Measurements from ENCODE around the gene AMDHD2. TPM values are rescaled to one million over a fixed set of nuclear protein-coding genes. Genes with fewer than 3 reads are reported as not detected.

Gene AMDHD2
- total RNA-seq, 5 donors from 2014 or later (not counting 1 experiment from before 2014, with no cell fraction given): 104 to 215 (median 122) TPM

DNA sequence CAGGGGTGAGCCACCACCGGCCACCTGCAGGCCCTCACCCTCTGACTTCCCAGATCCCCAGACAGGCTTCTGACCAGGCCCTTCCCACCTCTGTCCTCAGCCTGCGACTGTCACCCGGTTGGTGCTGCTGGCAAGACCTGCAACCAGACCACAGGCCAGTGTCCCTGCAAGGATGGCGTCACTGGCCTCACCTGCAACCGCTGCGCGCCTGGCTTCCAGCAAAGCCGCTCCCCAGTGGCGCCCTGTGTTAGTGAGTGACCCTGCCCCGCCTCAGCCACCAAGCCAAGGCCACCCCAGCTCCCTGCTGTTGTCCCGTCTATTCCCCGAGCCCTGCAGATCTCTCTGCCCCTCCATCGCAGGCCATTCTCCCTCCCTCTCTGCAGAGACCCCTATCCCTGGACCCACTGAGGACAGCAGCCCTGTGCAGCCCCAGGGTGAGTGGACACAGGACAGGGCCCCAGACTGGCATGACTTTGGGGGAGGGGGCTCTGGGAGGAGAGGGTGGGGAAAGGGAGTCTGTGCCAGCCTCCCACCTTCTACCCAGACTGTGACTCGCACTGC lies 47.2 kb upstream of the AMDHD2 start:
- Mint-ChIP-seq H3K36me3 (no peaks in the 10 kb centered on the region), H3K4me3 (peak overlapping the region; percentile 58 to 68 (median 65)), H3K27me3 (peaks cover 14 to 32% of the 10 kb centered on the region in 2 donors), H3K4me1 (peaks cover 23 to 32% (median 24%) of the 10 kb centered on the region in 3 donors), H3K27ac (peak overlapping the region in 1 of 2 donors; percentile 23), H3K9me3 (no peaks in the 10 kb centered on the region)
- POLR2A ChIA-PET: no interaction called here
- WGBS (ENCODE audit: insufficient coverage): 96% methylated on average over 11 of the region's 14 CpGs
- H3K4me1 ChIP-seq (ENCODE audit: control insufficient read depth in 1 of 2, extremely low read depth in 1 of 2, insufficient read depth in 2 of 2, low read length in 2 of 2): peaks cover 2 to 55% of the 10 kb centered on the region in 2 experiments
- H3K4me3 ChIP-seq (ENCODE audit: control insufficient read depth in 1 of 2, extremely low read depth in 1 of 2, low read length in 1 of 2): no peak overlapping the region
- CTCF ChIA-PET: no interaction called here
- no peaks in the 10 kb centered on the region for H3K9me3 ChIP-seq
- H3K36me3 ChIP-seq (ENCODE audit: control insufficient read depth in 2 of 2, extremely low read depth in 1 of 2, insufficient read depth in 1 of 2, low read length in 1 of 2): no peaks in the 10 kb centered on the region
- H3K27ac ChIP-seq (ENCODE audit: low read length): no peak overlapping the region
- no peak for ATAC-seq (replicated peaks in 1 of 4)
- no peak for DNase-seq
- peaks cover 3 to 51% of the 10 kb centered on the region in 2 experiments for H3K27me3 ChIP-seq (replicated peaks in 1 of 2; ENCODE audit: control insufficient read depth in 2 of 2, extremely low read depth in 1 of 2, insufficient read depth in 2 of 2, low read length in 1 of 2)

DNA sequence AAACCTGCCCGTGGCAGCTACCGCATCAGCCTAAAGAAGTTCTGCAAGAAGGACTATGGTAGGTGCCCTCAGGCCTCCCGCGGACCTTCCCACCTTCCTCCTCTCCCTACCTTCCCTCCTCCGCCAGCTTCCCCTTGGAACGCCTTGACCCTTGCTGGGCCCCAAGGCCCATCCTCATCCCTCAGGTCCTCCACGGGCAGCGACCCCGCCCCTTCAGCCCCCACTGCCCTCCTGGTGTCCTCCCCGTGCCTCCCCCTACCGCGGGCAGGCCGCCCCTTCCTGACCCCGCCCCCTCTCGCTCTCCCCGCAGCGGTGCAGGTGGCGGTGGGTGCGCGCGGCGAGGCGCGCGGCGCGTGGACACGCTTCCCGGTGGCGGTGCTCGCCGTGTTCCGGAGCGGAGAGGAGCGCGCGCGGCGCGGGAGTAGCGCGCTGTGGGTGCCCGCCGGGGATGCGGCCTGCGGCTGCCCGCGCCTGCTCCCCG lies 46.7 kb upstream of the AMDHD2 start:
- ChIA-PET POLR2A (no interaction called here), CTCF (no interaction called here)
- Mint-ChIP-seq H3K27ac (no peak overlapping the region), H3K4me3 (peak overlapping the region; percentile 58 to 68 (median 65)), H3K4me1 (peaks cover 21 to 28% (median 24%) of the 10 kb centered on the region in 3 donors), H3K9me3 (no peaks in the 10 kb centered on the region), H3K27me3 (peaks cover 12 to 29% of the 10 kb centered on the region in 2 donors), H3K36me3 (no peaks in the 10 kb centered on the region)
- ATAC-seq (replicated peaks in 1 of 4): peak; percentile 10 to 23 (median 16)
- Histone ChIP-seq H3K27me3 (replicated peaks in 1 of 2; ENCODE audit: control insufficient read depth in 2 of 2, extremely low read depth in 1 of 2, insufficient read depth in 2 of 2, low read length in 1 of 2) (peaks cover 3 to 46% of the 10 kb centered on the region in 2 experiments), H3K4me3 (ENCODE audit: control insufficient read depth in 1 of 2, extremely low read depth in 1 of 2, low read length in 1 of 2) (no peak overlapping the region), H3K27ac (ENCODE audit: low read length) (no peak overlapping the region), H3K36me3 (ENCODE audit: control insufficient read depth in 2 of 2, extremely low read depth in 1 of 2, insufficient read depth in 1 of 2, low read length in 1 of 2) (no peaks in the 10 kb centered on the region), H3K9me3 (no peaks in the 10 kb centered on the region), H3K4me1 (ENCODE audit: control insufficient read depth in 1 of 2, extremely low read depth in 1 of 2, insufficient read depth in 2 of 2, low read length in 2 of 2) (peaks cover 2 to 50% of the 10 kb centered on the region in 2 experiments)
- peak in 6 of 35 experiments; percentile 16 to 45 (median 25) for DNase-seq
- WGBS (ENCODE audit: insufficient coverage): 3% methylated on average over 41 of the region's 49 CpGs

DNA sequence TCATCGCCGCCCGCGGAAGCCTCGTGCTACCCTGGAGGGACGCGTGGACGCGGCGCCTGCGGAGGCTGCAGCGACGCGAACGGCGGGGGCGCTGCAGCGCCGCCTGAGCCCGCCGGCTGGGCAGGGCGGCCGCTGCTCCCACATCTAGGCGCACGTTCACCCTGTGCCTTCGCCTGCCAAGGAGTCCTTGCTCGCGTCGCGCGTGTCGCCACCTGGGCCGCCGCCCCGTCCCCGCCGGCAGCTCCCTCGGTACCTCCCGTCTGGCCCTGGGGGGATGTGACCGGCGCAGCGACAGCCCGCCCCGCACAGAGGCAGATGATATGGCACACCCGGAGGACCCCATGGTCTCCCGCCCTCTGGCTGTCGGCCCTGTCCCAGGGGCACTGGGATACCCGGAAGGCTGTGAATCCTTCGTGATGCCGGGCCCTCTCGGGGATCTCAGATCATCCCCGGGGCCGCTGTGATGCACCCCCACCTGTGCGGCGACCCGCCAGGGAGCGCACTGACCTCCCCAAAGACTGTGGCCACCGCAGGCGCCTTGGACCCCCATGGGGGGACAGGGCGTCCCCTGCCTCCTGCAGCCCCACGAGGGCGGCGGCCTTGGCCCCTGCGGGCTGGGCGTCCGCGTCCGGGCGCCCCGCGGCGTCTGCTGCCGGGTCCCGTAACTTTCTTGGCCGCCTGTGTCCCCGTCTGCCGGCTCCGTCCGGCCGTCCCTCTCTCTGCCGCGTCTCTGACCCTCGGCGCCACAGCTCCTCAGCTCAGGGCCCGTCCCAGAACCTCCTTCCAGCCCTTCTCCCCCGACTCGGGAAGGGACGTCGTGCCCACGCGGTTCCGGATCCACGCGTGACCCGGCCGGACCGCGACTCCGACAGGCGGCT lies 45.9 kb upstream of the AMDHD2 start:
- Mint-ChIP-seq H3K27ac (no peak overlapping the region), H3K4me1 (peaks cover 21 to 27% (median 24%) of the 10 kb centered on the region in 3 donors), H3K36me3 (no peaks in the 10 kb centered on the region), H3K27me3 (peaks cover 10 to 28% of the 10 kb centered on the region in 2 donors), H3K9me3 (no peaks in the 10 kb centered on the region), H3K4me3 (peak overlapping the region; percentile 64 to 76 (median 72))
- peak; percentile 74 to 81 (median 78) for ATAC-seq (replicated peaks in 1 of 4)
- H3K4me1 ChIP-seq (ENCODE audit: control insufficient read depth in 1 of 2, extremely low read depth in 1 of 2, insufficient read depth in 2 of 2, low read length in 2 of 2): peaks cover 0 to 43% of the 10 kb centered on the region in 2 experiments
- ChIA-PET CTCF (no interaction called here), POLR2A (no interaction called here)
- H3K9me3 ChIP-seq: no peaks in the 10 kb centered on the region
- DNase-seq: peak; percentile 17 to 82 (median 54)
- H3K4me3 ChIP-seq (ENCODE audit: control insufficient read depth in 1 of 2, extremely low read depth in 1 of 2, low read length in 1 of 2): peak overlapping the region; percentile 55 to 71
- no peak overlapping the region for H3K27ac ChIP-seq (ENCODE audit: low read length)
- under 1% methylated on average over 100 of the region's 100 CpGs for WGBS (ENCODE audit: insufficient coverage)
- no peaks in the 10 kb centered on the region for H3K36me3 ChIP-seq (ENCODE audit: control insufficient read depth in 2 of 2, extremely low read depth in 1 of 2, insufficient read depth in 1 of 2, low read length in 1 of 2)
- H3K27me3 ChIP-seq (replicated peaks in 1 of 2; ENCODE audit: control insufficient read depth in 2 of 2, extremely low read depth in 1 of 2, insufficient read depth in 2 of 2, low read length in 1 of 2): peaks cover 3 to 39% of the 10 kb centered on the region in 2 experiments

DNA sequence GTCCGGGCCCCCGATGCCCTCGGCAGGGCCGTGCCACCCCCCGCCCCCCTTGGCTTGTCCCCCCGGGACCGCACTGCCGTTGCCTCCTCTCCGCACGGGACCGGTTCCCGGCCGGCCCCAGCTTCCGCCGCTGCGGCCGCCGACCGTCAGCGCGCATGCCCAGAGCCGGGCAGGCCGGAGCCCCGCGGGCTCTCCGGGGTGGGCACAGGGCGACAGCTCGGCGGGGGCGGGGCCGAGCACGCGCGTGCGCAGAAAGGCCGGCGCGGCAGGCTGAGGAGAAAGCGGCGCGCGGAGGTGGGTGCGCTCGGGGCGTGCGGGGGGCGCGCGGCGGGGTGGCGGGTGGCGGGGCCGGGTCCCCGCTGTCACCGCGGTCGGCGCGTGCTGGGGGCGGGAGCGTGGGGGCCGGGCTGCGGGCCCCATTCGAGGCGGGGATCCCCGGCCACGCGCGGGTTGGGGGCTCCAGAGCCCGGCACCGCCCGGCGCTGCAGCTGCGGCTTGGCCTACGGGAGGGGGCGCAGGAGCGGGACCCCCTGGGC lies 45.2 kb upstream of the AMDHD2 start, which contains the start of gene TBC1D24:
Gene TBC1D24 (plus strand): TSS at position 251 of the 536 bp plus-strand sequence. CDS start 21,022 bp downstream, outside the sequence.
- DNase-seq (peak; percentile 15 to 87 (median 59)), ATAC-seq (replicated peaks in 1 of 4) (peak; percentile 68 to 73 (median 71))
- peaks cover 6 to 21% of the 10 kb centered on the region in 2 donors for H3K27me3 Mint-ChIP-seq
- H3K36me3 Mint-ChIP-seq: no peaks in the 10 kb centered on the region
- H3K27ac Mint-ChIP-seq: no peak within 1 kb of the TSS
- H3K9me3 Mint-ChIP-seq: no peaks in the 10 kb centered on the region
- Histone ChIP-seq H3K4me1 (ENCODE audit: control insufficient read depth in 1 of 2, extremely low read depth in 1 of 2, insufficient read depth in 2 of 2, low read length in 2 of 2) (peaks cover 0 to 40% of the 10 kb centered on the region in 2 experiments), H3K27me3 (replicated peaks in 1 of 2; ENCODE audit: control insufficient read depth in 2 of 2, extremely low read depth in 1 of 2, insufficient read depth in 2 of 2, low read length in 1 of 2) (peaks cover 3 to 32% of the 10 kb centered on the region in 2 experiments), H3K4me3 (ENCODE audit: control insufficient read depth in 1 of 2, extremely low read depth in 1 of 2, low read length in 1 of 2) (peak within 1 kb of the TSS; percentile 55 to 71), H3K27ac (ENCODE audit: low read length) (no peak within 1 kb of the TSS), H3K9me3 (no peaks in the 10 kb centered on the region), H3K36me3 (ENCODE audit: control insufficient read depth in 2 of 2, extremely low read depth in 1 of 2, insufficient read depth in 1 of 2, low read length in 1 of 2) (no peaks in the 10 kb centered on the region)
- H3K4me1 Mint-ChIP-seq: peaks cover 20 to 22% (median 21%) of the 10 kb centered on the region in 3 donors
- peak within 1 kb of the TSS; percentile 64 to 76 (median 72) for H3K4me3 Mint-ChIP-seq
- POLR2A ChIA-PET: no interaction called here
- WGBS (ENCODE audit: insufficient coverage): under 1% methylated on average over 74 of the region's 77 CpGs
- CTCF ChIA-PET: no interaction called here

DNA sequence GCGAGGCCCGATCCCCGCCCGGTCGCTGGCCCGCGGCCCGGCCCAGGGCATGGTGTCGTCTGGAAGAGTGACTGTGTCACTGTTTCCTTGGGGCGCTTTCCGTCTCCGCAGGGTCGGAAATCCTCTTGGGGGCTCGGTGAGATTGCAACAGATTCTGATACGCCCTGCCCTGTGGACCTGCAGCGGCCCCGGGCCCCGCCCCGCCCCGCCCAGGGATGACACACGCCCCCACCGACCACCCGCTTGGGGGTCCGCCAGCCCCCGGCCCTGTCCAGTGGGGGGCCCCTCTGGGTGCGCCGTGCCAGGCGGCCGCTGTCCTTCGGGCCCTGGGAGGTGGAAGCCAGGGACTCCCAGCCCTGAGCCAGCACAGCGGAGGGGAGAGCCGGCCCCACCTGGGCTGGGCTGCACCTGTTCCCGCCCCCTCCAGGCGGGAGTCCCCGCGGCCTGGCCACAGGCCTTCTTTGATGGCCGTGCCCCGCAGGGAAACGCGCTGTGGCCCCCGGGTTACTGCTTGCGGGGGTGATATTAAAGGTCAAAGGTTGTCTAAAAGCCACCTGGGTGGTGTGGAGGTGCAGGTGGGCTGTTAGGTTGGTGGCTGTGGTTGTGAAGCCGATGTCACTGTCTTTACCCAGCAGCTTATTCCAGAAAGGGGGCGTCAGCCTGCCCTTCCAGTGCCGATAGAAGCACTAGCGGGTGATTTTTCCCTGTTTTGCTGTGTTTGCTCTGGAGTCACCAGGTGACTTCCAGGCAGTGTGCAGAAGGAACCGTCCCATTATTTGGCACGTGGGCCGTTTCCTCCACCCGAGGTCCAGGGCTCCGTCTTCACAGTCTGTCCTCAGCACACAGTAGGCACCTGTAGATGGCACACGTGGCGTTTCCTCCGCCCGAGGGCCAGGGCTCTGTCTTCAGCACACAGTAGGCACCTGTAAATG lies 44.5 kb upstream of the AMDHD2 start:
- peak overlapping the region; percentile 37 to 44 for H3K4me3 ChIP-seq (ENCODE audit: control insufficient read depth in 1 of 2, extremely low read depth in 1 of 2, low read length in 1 of 2)
- ATAC-seq (replicated peaks in 1 of 4) (peak; percentile 28 to 50 (median 35)), DNase-seq (peak in 8 of 35 experiments; percentile 13 to 46 (median 28))
- H3K4me1 Mint-ChIP-seq: peaks cover 18 to 21% (median 18%) of the 10 kb centered on the region in 3 donors
- no peaks in the 10 kb centered on the region for H3K36me3 Mint-ChIP-seq
- peaks cover 0 to 13% of the 10 kb centered on the region in 2 donors for H3K27me3 Mint-ChIP-seq
- no peaks in the 10 kb centered on the region for H3K9me3 ChIP-seq
- H3K27ac Mint-ChIP-seq: no peak overlapping the region
- no peaks in the 10 kb centered on the region for H3K9me3 Mint-ChIP-seq
- 21% methylated on average over 47 of the region's 55 CpGs for WGBS (ENCODE audit: insufficient coverage)
- CTCF ChIA-PET: no interaction called here
- no peak overlapping the region for H3K27ac ChIP-seq (ENCODE audit: low read length)
- H3K4me1 ChIP-seq (ENCODE audit: control insufficient read depth in 1 of 2, extremely low read depth in 1 of 2, insufficient read depth in 2 of 2, low read length in 2 of 2): peaks cover 0 to 37% of the 10 kb centered on the region in 2 experiments
- H3K36me3 ChIP-seq (ENCODE audit: control insufficient read depth in 2 of 2, extremely low read depth in 1 of 2, insufficient read depth in 1 of 2, low read length in 1 of 2): no peaks in the 10 kb centered on the region
- H3K27me3 ChIP-seq (replicated peaks in 1 of 2; ENCODE audit: control insufficient read depth in 2 of 2, extremely low read depth in 1 of 2, insufficient read depth in 2 of 2, low read length in 1 of 2): peaks cover under 1 to 24% of the 10 kb centered on the region in 2 experiments
- peak overlapping the region; percentile 63 to 73 (median 64) for H3K4me3 Mint-ChIP-seq
- POLR2A ChIA-PET: no interaction called here
